ENCODE measurements around the gene ACTRT2.

DNA sequence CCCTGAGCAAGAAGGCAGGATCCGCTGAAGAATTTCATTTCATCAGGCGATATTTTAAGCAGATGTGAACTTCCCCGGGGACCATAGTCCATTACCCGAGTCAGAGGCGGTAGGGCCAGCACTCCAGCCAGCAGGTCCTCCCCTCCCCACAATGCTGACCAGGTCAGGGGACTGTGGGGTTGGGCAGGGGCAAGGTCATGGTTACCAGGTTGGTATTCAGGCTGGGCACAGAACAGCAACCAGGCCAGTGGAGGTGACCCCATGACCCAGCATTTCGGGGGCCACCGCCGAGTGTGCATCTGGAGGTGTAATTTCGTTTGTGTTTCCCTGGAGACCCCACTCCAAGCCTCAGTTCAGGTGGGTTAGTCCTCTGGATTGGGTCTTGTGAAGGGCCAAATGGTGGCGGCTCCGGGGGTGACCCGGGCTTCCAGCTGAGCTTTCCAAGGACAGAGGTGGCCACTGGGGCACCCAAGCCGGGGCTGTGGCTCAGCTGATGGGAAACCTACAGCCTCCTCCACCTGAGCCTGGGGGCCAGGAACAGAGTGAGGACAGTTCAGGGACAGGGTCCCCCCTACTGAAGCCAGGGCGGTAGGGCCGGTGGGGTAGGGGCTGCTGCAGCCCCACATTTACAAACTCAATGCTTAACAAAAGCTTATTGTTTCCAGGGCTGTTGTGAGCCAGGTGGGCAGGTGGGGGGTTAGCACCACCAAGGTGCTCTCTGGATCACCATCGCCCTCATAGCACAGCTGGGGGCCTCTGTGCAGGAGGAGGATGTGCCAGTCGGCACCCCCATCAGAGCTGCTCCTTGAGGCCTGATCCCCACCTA lies 50.5 kb downstream of the ACTRT2 start:
- TF ChIP-seq CTCF (IDR thresholded peaks at IDR 0.05; ENCODE audit: insufficient read depth, low read length, poor library complexity, severe bottlenecking) (no peak), EZH2phosphoT487 (conservative IDR thresholded peaks at IDR 0.05; ENCODE audit: low read length) (no peak)
